IPS-18a (cell line): ENCODE measurements around the gene SOCS6.

Source experiments
- H3K27ac ChIP-seq: one replicate; pipeline ENCODE4 v1.5.1; 2013; ENCODE audit warnings: low read length
- H3K27me3 ChIP-seq: one replicate; pipeline ENCODE4 v1.6.1; 2013; ENCODE audit warnings: mild to moderate bottlenecking, low read length; ENCODE audit not compliant: control insufficient read depth, insufficient read depth
- H3K36me3 ChIP-seq: one replicate; pipeline ENCODE4 v1.6.1; 2013; ENCODE audit warnings: low read depth, low read length; ENCODE audit not compliant: control insufficient read depth
- H3K4me1 ChIP-seq: one replicate; pipeline ENCODE4 v1.6.1; 2013; ENCODE audit warnings: low read depth, low read length; ENCODE audit not compliant: control insufficient read depth
- H3K4me3 ChIP-seq: one replicate; pipeline ENCODE4 v1.5.1; 2013; ENCODE audit warnings: low read length
- H3K9ac ChIP-seq: one replicate; pipeline ENCODE4 v1.6.1; 2013; ENCODE audit warnings: mild to moderate bottlenecking, low read length, moderate library complexity
- H3K9me3 ChIP-seq: one replicate; pipeline ENCODE4 v1.6.1; 2013; ENCODE audit warnings: low read depth, low read length; ENCODE audit not compliant: control insufficient read depth

The SOCS6 gene

GRCh38 chr18:70291295-70291574 lies 2.4 kb downstream of the SOCS6 start:
- Histone ChIP-seq H3K4me1 (peaks cover 20% of the 10 kb centered on the region), H3K9me3 (no peaks in the 10 kb centered on the region), H3K4me3 (no peak overlapping the region), H3K27ac (no peak overlapping the region), H3K27me3 (peaks cover 7% of the 10 kb centered on the region), H3K36me3 (no peaks in the 10 kb centered on the region), H3K9ac (no peak overlapping the region)

- no peak overlapping the region for H3K9ac ChIP-seq
- H3K27ac ChIP-seq = no peak overlapping the region
- H3K4me1 ChIP-seq = peaks cover 24% of the 10 kb centered on the region
- H3K9me3 ChIP-seq = no peaks in the 10 kb centered on the region
- H3K36me3 ChIP-seq = no peaks in the 10 kb centered on the region
- peaks cover 6% of the 10 kb centered on the region for H3K27me3 ChIP-seq
- H3K4me3 ChIP-seq = no peak overlapping the region
Measured at GRCh38 chr18:70292628-70293027, 3.8 kb downstream of the SOCS6 start.

GRCh38 chr18:70293166-70293565 lies 4.3 kb downstream of the SOCS6 start:
- Histone ChIP-seq H3K9me3 (no peaks in the 10 kb centered on the region), H3K36me3 (no peaks in the 10 kb centered on the region), H3K27ac (no peak overlapping the region), H3K27me3 (peaks cover under 1% of the 10 kb centered on the region), H3K9ac (no peak overlapping the region), H3K4me3 (no peak overlapping the region), H3K4me1 (peaks cover 19% of the 10 kb centered on the region)

- Histone ChIP-seq H3K36me3 (no peaks in the 10 kb centered on the region), H3K4me3 (no peak overlapping the region), H3K4me1 (peaks cover 19% of the 10 kb centered on the region), H3K9me3 (no peaks in the 10 kb centered on the region), H3K9ac (no peak overlapping the region), H3K27me3 (no peaks in the 10 kb centered on the region), H3K27ac (no peak overlapping the region)
Measured at GRCh38 chr18:70294471-70295191, 5.8 kb downstream of the SOCS6 start.

GRCh38 chr18:70295192-70296188 lies 6.6 kb downstream of the SOCS6 start:
- H3K4me3 ChIP-seq = no peak overlapping the region
- peaks cover 13% of the 10 kb centered on the region for H3K4me1 ChIP-seq
- H3K9me3 ChIP-seq = no peaks in the 10 kb centered on the region
- H3K27me3 ChIP-seq = no peaks in the 10 kb centered on the region
- H3K36me3 ChIP-seq = no peaks in the 10 kb centered on the region
- no peak overlapping the region for H3K9ac ChIP-seq
- no peak overlapping the region for H3K27ac ChIP-seq

- Histone ChIP-seq H3K36me3 (no peaks in the 10 kb centered on the region), H3K4me3 (no peak overlapping the region), H3K4me1 (peaks cover 11% of the 10 kb centered on the region), H3K27me3 (no peaks in the 10 kb centered on the region), H3K9ac (no peak overlapping the region), H3K27ac (no peak overlapping the region), H3K9me3 (no peaks in the 10 kb centered on the region)
Measured at GRCh38 chr18:70296289-70296688, 7.4 kb downstream of the SOCS6 start.

- Histone ChIP-seq H3K4me3 (no peak overlapping the region), H3K36me3 (no peaks in the 10 kb centered on the region), H3K9me3 (no peaks in the 10 kb centered on the region), H3K4me1 (peaks cover 11% of the 10 kb centered on the region), H3K9ac (no peak overlapping the region), H3K27ac (no peak overlapping the region), H3K27me3 (no peaks in the 10 kb centered on the region)
Measured at GRCh38 chr18:70296781-70297180, 7.9 kb downstream of the SOCS6 start.

- Histone ChIP-seq H3K36me3 (no peaks in the 10 kb centered on the region), H3K9me3 (no peaks in the 10 kb centered on the region), H3K27ac (no peak overlapping the region), H3K27me3 (no peaks in the 10 kb centered on the region), H3K9ac (no peak overlapping the region), H3K4me1 (peaks cover 11% of the 10 kb centered on the region), H3K4me3 (no peak overlapping the region)
Measured at GRCh38 chr18:70299393-70299792, 10.5 kb downstream of the SOCS6 start.

GRCh38 chr18:70301667-70302066 lies 12.8 kb downstream of the SOCS6 start:
- H3K36me3 ChIP-seq = no peaks in the 10 kb centered on the region
- no peak overlapping the region for H3K9ac ChIP-seq
- H3K27me3 ChIP-seq = no peaks in the 10 kb centered on the region
- H3K4me3 ChIP-seq = no peak overlapping the region
- H3K4me1 ChIP-seq = peaks cover 8% of the 10 kb centered on the region
- no peak overlapping the region for H3K27ac ChIP-seq
- H3K9me3 ChIP-seq = no peaks in the 10 kb centered on the region

GRCh38 chr18:70308555-70309294 lies 19.9 kb downstream of the SOCS6 start:
- no peaks in the 10 kb centered on the region for H3K4me1 ChIP-seq
- no peaks in the 10 kb centered on the region for H3K36me3 ChIP-seq
- no peak overlapping the region for H3K27ac ChIP-seq
- no peak overlapping the region for H3K9ac ChIP-seq
- no peaks in the 10 kb centered on the region for H3K9me3 ChIP-seq
- H3K4me3 ChIP-seq = no peak overlapping the region
- H3K27me3 ChIP-seq = no peaks in the 10 kb centered on the region

GRCh38 chr18:70310560-70311320 lies 21.9 kb downstream of the SOCS6 start:
- no peak overlapping the region for H3K27ac ChIP-seq
- H3K4me1 ChIP-seq = no peaks in the 10 kb centered on the region
- H3K4me3 ChIP-seq = no peak overlapping the region
- H3K9me3 ChIP-seq = no peaks in the 10 kb centered on the region
- H3K9ac ChIP-seq = no peak overlapping the region
- no peaks in the 10 kb centered on the region for H3K27me3 ChIP-seq
- no peaks in the 10 kb centered on the region for H3K36me3 ChIP-seq
